Right lobe of liver (tissue), 4 donors: ENCODE data around the gene H3-3A.

Experiments used
- CTCF ChIP-seq, 4 donors: fragments of 200-600 bp in 3 of 4; fragments of 450-650 bp in 1 of 4; IDR thresholded peaks; one replicate each; pipeline versions ENCODE4 v1.5.1 to v1.8.0; 2016 to 2022; ENCODE audit warnings: antibody characterized with exemption in 4 of 4, mild to moderate bottlenecking in 2 of 4
- POLR2A ChIP-seq: fragments of 450-650 bp; IDR thresholded peaks from one replicate; pipeline ENCODE4 v1.6.1; 2017; ENCODE audit warnings: antibody characterized with exemption, mild to moderate bottlenecking
- donor health status: DM: no; HTN: no; CAD: no.
- donor health status: DM: no; HTN: no; CAD: no.
- donor health status: DM: no; HTN: yes; CAD: no.

GRCh38 chr1:226107471-226108460 lies 45.2 kb downstream of the H3-3A start:
- TF ChIP-seq POLR2A, result no peak
- TF ChIP-seq CTCF (IDR thresholded peaks at IDR 0.05), result no peak
